Activated gamma-delta T cell treated with Interleukin-2 at 50 U/mL for 16 hours (primary cell): Measurements from ENCODE around the gene ZNF618.
"Not testable (repeated sequence)": the region's sequence is repeated elsewhere in the genome, so short reads cannot be mapped to it uniquely, and the experiment has no call there.

Experiments
- DNase-seq: peaks from one replicate; pipeline ENCODE4 v3.0.0-alpha.2; 2020

Gene ZNF618

DNA sequence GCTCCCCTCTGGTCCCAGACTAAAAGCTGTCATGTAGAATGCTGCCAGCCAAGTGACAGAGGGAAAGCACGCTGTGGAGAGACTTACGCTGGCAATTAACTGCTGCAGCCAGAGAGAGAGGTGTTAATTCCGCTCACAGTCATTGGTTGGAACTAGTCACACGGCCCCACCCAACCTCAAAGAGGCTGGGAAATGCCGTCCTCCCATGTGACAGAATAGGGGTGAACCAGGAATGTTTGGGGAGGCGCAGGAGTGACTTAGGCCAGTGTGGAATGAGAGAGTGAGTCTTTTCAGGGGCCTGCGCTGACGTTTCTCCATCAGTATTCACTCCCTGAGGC, 114.4 kb downstream of the ZNF618 start:
- DNase-seq: no peak

DNA sequence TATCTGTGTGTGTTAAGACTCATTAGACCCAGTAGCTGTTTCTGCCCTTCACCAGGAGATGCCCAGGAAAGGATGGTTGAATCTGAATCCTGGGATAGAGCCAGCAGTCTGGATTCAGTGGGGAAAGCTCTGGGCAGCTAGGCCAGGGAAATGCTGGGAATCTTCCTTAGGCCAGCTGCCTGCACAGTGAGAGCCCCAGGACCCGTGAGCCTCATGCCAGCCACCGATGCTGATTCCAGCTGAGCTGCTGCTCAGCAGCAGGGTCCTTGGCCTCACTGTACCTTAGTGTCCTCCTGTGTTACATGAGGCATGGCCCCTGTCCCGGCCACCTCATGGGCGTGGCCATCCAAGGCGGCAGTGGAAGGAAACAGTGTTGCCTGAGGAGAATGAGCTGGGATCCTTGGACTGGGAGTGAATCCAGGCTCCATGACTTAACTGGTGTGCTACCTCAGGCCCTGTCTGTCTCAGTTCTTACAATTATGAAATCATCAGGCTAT, 114.9 kb downstream of the ZNF618 start:
- no peak for DNase-seq

DNA sequence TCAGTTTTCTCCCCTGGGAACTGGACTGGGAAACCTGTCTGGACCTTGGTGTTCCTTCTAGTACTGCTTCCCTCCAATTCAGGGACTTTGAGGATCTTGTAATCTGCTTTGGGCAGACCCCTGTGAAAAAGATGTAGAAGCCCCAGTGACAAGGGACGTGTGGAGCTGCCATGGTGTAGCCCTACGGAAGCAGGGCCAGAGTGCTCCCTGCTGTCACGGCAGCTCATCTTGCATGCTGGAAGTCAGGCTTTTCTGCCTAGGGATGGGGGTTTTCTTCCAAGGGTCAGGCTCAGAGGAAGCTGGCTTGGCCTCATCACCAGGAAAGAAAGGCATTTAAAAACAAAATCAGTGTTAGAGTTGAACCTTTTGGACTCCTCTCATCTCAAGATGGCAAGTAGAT, 115.6 kb downstream of the ZNF618 start:
- DNase-seq: no peak

DNA sequence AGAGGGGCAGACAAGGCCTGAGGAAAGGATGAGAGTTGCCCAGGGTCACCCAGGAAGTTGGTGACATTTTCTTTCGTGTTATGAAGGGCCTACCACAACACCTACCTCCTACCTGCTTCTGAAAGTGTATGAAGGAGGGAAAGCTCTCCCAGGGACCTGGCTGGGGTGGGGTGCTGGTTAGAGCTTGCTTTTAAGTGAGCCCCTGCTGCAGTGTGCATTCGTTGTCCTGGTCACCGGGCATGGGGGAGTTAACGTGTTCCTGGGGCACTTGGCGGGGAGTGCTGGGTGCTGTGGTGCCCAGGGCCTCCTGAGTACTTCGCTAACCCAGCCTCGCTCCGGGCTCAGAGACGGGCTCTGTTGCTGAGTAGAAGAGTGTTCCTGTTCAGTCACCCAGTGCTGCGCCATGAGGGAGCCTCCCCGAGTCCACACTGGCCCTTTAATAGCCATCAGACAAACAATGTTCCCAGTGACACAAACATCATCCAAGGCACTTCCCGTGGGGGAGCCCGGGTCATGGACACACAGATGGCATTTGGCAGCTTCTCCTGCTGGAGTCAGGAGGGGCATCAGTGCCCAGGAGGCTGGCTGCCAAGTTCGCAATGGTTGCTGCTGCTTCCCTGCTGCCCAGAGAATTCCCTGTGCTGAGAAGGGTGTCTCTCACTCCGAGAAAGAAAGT, 116.3 kb downstream of the ZNF618 start:
- no peak for DNase-seq

DNA sequence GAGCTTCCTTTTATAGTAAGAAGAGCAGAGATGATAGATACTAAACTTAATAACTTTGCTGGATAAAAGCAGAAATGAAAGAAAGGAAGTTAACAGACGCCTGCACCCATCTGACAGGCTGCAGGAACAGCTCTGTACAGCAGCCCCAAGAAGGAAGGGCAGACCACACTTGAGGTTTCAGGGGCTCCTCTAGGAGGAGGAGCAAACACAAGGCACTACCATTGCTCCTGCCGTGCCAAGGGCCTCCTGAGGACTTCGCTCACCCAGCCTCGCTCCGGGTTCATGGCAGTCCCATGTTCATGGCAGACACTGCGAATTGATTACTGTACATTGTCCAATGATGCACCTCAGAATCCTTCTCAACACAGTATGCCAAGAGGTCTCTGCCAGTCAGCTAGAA, 116.9 kb downstream of the ZNF618 start:
- DNase-seq: no peak

DNA sequence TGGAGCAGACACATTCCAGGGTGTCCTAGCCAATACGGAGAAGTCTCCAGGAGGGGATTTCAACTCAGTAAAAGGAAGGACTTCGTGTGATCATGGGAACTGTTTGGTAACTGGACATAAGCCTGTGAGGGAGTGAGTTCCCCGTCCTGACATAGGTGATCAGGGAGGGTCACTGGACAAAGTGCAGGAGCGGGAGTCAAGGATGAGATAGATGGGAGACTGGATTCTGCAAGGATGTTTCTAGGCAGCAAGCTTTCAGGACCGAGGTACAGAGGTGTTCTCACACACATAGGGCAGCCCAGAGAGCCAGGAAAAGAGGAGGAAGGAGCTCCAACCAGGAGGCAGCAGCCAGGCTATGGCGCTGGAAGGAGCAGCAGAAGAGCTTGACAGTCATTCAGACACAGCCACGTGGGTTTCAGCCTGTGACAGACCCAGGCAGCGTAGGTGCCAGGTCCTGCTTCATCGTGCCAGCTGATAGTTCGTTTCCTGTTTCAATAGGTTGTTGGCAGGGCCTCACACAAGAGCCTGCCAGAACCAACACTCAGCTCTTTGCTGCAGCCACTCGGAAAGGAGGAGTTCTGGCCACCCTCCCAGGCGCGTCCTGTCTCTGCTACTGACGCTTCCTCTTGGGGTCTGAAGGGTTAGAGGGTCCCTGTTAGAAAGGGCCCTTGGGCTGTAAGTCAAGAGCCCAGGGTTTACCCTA, 117.9 kb downstream of the ZNF618 start:
- DNase-seq: no peak

DNA sequence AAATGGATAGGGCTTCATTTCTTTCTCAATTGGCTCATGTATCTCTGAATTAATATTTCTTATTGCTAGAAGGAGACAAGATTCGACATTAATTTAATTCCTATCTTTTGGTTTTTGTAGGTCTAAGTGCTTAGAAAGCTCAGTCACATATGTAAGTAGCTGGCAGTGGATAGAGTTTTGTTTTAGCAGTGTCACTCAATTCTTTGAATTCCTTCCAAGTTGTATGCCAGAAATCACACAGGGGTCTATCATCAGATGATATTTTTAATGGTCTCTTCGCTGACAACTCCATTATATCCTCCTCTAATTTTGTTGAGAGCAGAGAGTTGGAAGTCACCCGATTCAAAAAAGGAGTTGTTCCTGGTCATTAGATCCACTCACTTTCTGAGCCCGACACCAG, 119.3 kb downstream of the ZNF618 start:
- no peak for DNase-seq

DNA sequence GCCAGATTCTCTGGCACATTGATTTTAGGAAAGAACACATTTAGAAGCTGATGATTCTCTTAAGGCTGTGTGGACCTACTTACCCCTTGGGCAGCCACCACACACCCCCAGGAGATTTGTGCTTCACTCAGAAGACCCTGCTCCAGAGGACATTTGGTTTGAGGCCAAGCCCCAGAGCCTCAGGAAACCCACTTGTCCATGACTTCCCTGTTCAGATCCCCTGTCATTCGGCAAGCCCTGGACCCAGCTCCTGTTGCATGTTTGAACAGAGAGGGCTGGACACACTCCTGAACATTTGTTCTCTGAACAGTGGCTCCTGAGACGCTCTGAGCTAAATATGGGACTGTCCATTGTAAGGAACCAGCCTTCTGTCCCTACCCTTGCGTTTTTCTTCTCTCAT, 119.9 kb downstream of the ZNF618 start:
- DNase-seq: no peak

DNA sequence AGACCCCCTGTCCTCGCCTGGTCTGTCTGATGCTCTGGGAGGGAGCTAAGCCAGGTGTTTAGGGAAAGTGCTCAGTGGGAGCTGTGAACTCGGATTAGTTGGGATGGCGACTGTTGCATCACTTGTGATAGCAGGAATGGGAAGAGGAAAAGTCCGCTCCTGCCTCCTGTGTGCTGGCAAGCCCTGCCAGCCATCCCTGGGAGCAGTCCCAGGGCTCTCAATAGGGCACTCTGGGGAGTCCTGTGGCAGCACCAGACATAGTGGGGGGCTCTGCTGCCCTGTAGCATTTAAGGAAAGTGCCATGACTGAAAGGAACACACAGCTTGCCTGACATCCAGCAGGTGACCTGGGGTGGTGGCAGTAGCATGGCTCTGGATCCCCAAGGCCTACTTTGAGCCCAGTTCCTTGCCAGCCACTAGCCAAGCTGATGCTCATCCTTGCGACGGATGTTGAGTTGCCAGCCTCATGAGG, 120.5 kb downstream of the ZNF618 start:
- DNase-seq: no peak

DNA sequence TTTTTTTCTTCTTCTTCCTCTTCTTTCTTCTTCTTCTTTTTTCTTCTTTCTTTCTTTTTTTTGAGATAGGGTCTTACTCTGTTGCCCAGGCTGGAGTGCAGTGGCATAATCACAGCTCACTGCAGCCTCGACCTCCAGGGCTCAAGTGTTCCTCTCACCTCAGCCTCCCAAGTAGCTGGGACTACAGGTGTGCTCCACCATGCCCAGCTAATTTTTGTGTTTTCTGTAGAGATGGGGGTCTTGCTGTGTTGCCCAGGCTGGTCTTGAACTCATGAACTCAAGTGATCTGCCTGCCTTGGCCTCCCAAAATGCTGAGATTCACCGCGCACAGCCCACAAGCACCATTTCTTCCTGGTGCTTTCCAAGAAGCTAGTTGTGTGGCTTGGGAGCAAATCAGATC, 121.0 kb downstream of the ZNF618 start:
- not testable (repeated sequence) for DNase-seq

DNA sequence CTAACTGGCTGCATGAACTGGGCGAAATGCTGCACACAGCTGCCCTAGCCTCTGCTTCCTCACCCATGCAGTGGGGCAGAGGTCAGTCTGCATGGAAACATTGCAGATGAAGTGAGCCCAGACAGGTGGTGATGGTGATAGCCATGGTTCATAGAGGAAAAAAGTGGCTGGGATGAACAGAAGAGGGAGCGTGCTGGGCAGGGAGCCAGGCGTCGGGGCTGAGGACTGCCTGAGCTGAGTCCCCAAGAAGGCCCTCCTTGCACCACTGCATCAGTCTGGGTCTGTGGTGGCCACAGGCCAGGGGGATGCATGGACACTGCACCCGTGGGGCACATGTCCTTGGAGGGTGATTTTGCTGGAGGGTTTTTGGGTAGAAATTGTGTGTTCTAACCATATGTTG, 121.5 kb downstream of the ZNF618 start:
- DNase-seq: no peak

DNA sequence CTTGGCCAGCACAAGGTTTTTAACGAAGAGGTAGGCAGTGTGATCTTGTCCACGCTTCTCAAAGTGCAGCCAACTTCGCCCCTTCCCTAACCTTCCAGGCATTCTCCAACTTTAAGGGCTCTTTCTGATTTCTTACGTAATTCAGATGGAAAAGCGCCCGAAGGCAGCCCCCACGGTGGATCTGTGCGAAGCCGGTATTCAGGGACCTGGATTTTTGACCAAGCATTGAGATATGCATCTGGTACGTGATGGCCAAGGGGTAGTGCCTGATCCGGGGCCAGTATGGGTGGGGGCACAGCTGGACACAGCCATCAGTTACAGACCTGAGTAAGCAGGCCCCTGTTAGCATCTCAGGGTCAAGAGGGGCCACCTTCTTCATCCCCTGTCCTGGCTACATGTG, 122.0 kb downstream of the ZNF618 start:
- no peak for DNase-seq

DNA sequence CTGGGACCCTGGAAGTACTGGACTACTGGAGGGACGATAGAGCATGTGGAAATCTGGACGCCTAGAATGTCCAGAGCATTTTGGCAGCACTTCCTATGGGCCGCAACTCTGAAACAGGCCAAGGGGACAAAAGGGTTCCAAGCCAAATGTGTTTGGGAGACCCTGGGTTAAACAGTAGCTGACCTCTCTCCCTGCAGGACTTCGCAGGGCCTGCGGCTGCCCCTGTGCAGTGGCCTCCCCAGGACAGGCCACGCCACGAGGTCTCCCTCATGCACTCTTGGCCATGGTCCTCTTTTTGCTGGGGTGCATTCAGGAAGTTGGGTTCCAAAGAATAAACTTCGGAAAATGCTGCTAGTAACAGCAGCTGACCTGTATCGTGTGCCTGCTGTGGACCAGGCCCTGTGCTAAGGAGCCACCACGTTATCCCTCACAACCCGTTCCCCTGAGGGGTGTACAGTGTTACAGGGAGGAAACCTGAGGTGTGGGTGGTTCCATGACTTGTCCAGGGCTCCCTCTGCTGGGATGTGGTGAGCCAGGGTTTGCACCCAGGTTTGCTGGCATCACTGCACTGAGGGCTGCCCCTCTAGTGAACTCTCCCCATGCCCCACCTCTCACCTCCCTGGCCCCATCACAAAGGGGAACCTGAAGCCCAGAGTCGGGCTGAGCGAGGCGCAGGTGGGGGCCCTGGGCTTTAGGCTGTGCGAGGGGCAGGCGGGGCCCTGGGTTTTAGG, 122.6 kb downstream of the ZNF618 start:
- DNase-seq: no peak

DNA sequence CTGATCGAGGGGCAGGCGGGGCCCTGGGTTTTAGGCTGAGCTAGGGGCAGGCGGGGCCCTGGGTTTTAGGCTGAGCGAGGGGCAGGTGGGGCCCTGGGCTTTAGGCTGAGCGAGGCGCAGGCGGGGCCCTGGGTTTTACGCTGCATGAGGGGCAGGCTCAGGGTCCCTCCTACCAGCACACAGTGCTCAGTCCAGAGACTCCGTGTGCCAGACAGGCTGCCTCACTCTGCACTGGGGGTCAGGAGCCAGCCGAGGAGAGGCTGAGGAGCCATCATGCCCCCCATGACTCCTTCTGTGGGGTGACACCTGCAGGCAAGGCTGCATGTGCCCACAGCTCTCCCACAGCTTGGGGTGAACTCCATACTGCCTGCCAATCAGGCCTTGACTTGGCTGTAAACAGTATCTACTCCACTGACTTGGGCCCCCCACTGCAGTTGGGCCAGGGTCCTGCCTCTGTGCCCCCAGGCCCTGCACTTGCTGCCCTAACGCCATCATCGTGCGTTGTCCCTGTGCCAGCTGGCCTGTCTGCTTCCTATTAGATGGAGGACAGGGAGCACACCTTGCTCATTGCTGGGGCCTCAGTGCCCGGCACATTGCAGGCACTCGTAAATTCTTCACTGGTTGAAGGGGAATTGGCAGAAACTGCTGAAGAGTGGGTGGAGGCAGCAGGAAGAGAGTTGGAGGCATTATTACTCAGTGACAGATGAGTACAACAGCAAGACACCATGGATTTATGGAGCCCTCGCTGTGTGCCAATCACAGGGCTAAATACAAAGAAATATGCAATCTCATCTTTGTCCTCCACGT, 123.3 kb downstream of the ZNF618 start:
- DNase-seq: no peak

DNA sequence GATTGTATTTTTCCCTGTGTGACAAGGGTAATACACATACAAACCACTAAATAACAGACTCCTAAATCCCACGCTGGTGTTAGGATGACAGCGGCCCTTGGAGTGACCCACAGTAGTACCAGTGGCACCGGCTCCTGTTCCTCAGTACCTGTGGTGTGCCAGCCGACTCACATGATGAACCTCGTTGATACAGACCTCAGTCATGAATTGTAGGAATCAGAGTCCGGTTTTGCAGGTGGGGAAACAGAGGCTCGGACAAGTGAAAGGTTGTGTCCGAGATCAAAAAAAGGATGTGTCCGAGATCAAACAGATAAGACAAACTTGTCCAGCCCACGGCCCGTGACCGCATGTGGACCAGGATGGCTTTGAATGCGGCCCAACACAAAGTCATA, 124.0 kb downstream of the ZNF618 start:
- DNase-seq: no peak

DNA sequence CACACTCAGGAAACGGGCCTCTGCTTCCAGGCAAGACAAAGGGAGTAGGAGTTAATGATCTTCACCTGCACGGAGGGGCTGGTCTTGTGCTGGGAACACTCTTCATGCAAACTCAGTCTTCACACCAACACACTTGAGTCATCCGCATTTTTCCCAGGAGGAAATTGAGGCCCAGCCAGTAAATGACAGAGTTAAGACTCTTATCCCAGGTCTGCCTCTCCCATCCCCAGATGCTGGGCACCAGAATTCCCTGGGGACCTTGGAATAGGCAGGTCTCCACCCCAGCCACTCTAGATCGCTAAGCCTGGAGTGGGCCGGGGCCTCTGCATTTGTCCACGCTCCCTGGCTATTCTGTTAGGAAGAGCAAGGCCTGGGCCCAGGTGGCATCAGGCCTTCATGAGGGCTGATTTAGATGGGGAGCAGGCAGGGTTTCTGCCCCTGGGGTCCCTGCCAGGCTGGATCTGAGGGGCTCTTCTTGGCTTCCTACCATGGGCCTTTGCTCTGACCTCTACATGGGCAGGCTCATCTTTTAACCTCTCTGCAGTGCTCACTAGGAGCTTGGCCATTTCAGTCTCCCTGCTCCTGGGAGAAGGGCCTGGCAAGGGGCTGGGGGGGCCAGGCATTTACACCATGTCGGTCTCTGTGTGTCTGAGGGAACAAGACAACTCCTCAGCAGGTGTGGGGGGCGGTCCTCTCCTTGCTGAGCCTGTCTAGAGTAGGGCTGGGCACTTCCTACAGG, 124.7 kb downstream of the ZNF618 start:
- no peak for DNase-seq

DNA sequence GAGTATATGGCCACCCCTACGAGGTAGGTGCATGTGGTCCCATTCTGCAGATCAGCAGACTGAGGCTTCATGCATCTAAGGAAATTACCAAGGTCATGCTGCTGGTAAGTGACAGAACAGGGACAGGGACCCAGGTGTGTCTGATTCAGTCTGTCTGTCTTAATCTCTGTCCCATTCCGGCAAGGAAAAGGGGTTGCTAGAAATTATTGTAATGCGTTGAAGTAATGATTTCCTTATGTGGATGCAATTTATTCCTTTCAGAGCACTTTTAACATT, 125.2 kb downstream of the ZNF618 start:
- no peak for DNase-seq

DNA sequence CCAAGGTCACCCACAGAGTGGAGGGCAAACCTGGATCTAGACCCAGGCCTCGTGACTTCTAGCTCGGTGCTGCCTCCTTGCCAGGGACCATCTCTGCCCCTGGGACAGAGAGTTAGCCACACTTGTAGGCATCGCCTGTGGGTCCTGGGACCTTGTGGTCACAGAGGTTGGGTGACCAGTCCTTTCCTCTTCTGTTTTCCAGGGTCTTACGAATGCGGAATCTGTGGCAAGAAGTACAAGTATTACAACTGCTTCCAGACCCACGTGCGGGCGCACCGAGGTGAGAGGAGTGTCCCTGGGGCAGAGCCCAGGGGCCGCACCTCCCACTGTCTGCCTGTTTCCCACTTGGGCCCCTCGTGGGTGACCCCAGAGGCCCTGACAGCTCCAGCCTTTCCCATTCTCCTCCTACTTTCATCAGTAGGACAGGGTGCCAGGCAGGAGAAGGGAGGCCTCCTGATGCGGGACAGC, 125.7 kb downstream of the ZNF618 start:
- no peak for DNase-seq

DNA sequence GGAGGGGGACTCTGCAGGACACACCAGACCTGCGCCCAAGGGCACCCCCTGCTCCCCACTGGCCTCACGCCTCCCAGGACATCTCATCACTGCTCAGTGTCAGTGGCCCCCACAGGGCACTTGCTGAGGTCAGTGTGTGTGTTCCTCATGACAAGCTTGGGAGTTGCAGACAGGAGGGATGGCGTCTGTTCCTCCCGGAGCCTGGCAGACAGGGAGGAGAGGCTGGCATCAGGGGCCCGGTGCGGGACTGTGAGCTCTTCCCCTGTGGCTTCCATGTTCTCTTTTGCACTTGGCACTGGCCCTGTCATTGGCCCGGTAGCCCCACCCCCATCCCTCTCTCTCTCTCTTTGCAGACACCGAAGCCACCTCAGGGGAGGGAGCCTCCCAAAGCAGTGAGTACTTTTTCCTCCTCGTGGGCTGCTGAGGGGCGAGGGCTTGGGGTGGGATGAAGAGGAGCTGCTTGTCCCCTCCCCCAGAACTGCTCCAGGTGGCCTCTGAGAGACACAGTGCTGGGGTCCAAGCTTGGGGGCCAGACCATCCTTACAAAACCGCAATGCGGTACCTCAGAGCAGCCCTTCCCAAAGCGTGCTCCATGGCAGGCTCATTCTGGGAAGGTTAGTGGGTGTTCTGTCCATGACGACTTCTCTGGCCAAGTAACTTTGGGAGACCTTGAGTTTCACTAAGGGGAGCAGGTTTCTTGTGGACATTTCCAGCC, 126.3 kb downstream of the ZNF618 start:
- DNase-seq: no peak

DNA sequence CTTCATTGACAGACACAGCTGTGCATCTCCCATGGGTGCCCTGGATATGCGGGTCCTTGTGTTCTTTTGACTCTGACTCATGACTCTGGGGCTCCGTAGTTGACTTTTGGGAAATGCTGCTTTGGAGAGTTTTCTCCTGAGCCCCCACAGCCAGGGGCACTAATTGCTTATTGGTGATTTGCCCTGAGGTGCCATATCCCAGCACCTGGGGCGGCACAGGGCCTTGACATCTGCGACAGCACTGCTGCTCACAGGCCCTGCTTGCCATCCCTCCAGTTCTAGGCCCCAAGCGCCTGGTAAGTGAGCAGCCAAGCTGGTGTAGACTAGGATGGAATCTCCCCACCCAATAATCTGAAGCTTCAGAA, 126.9 kb downstream of the ZNF618 start:
- no peak for DNase-seq

DNA sequence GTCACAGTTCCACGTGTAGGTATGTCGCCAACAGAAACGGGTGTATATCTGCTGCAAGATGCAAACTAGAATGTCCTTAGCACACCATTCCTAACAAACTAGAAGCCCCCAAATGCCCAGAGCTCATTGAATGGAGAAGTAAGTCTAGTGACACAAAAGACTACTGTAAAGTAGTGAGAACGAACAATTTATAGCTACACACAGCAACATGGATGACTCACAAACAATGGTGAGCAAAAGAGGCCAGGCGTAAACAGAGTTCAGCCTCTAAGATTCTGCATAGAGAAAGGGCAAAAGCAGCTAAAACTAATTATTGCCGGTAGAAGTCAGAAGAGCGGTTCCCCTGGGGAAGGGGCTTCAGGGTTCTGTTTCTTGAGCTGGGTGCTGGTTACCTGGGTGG, 127.2 kb downstream of the ZNF618 start:
- DNase-seq: no peak

DNA sequence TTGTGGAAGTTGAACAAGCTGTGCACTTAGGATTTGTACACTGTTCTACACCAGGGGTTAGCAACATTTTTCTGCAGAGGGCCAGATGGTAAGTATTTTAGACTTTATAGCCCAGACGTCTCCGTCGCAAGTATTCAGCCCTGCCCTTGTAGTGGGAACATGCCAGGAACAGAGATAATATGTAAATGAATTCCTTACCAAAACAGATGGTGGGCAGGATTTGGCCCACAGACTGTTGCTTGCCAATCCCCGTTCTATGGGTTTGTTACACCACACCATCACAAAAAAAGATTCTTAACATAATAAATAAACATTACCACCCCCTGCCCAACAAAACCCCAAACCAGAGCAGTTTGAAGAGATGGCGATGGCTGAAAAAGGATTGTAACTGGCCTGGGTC, 127.6 kb downstream of the ZNF618 start:
- DNase-seq: no peak
